CD1c-positive myeloid dendritic cell (primary cell): Measurements from ENCODE around the gene PLAC8L1.
A peak's percentile ranks its signal among the peaks of the same experiment; 100 is the strongest.

Source experiments
- DNase-seq: peaks from one replicate; pipeline ENCODE4 v3.0.0-alpha.2; 2016; ENCODE audit errors: extremely low spot score

PLAC8L1 gene

GRCh38 chr5:146079695-146080373, 25.5 kb downstream of the PLAC8L1 start:
- no peak for DNase-seq

GRCh38 chr5:146078566-146078965, 26.8 kb downstream of the PLAC8L1 start:
- DNase-seq = no peak

GRCh38 chr5:146076455-146076854, 28.9 kb downstream of the PLAC8L1 start:
- no peak for DNase-seq

GRCh38 chr5:146076028-146076427, 29.3 kb downstream of the PLAC8L1 start:
- DNase-seq = peak; percentile 4

GRCh38 chr5:146073239-146073900, 32.0 kb downstream of the PLAC8L1 start:
- DNase-seq = no peak

GRCh38 chr5:146072595-146072994, 32.8 kb downstream of the PLAC8L1 start:
- no peak for DNase-seq

- DNase-seq = no peak
Observed at GRCh38 chr5:146071171-146071570, 34.2 kb downstream of the PLAC8L1 start.

- no peak for DNase-seq
Observed at GRCh38 chr5:146070746-146071145, 34.6 kb downstream of the PLAC8L1 start.

- DNase-seq = no peak
Observed at GRCh38 chr5:146069780-146070099, 35.6 kb downstream of the PLAC8L1 start.

GRCh38 chr5:146068977-146069779, 36.2 kb downstream of the PLAC8L1 start:
- DNase-seq = no peak

GRCh38 chr5:146068206-146068605, 37.2 kb downstream of the PLAC8L1 start:
- DNase-seq = no peak

- DNase-seq = no peak
Observed at GRCh38 chr5:146066968-146067367, 38.4 kb downstream of the PLAC8L1 start.

- no peak for DNase-seq
Observed at GRCh38 chr5:146060221-146060585, 45.2 kb downstream of the PLAC8L1 start.

GRCh38 chr5:146059460-146060220, 45.7 kb downstream of the PLAC8L1 start:
- no peak for DNase-seq

- no peak for DNase-seq
Observed at GRCh38 chr5:146055432-146055831, 49.9 kb downstream of the PLAC8L1 start.

- no peak for DNase-seq
Observed at GRCh38 chr5:146052780-146053179, 52.6 kb downstream of the PLAC8L1 start.

- DNase-seq = no peak
Observed at GRCh38 chr5:146051678-146052077, 53.7 kb downstream of the PLAC8L1 start.

- DNase-seq = no peak
Observed at GRCh38 chr5:146050086-146050485, 55.3 kb downstream of the PLAC8L1 start.

- DNase-seq = no peak
Observed at GRCh38 chr5:146049704-146050026, 55.7 kb downstream of the PLAC8L1 start.

- DNase-seq = peak; percentile 67
Observed at GRCh38 chr5:146048994-146049703, 56.2 kb downstream of the PLAC8L1 start.

GRCh38 chr5:146047396-146047795, 58.0 kb downstream of the PLAC8L1 start:
- no peak for DNase-seq

GRCh38 chr5:146043722-146044121, 61.7 kb downstream of the PLAC8L1 start:
- DNase-seq = no peak
